CD4-positive, alpha-beta T cell treated with Interleukin-17A for 4 hours (primary cell): ENCODE results near the gene CSAG3.
"Not testable (repeated sequence)": the region's sequence is repeated elsewhere in the genome, so short reads cannot be mapped to it uniquely, and the experiment has no call there.

Experiments
- DNase-seq: peaks from one replicate; pipeline ENCODE4 v3.0.0-alpha.2; 2020; ENCODE audit warnings: mixed read lengths

CSAG3 gene

GRCh38 chrX:152758918-152759317 lies at the start of gene CSAG3:
Gene CSAG3, plus strand, starts transcription at chrX:152759218.
- not testable (repeated sequence) for DNase-seq

GRCh38 chrX:152713195-152713594 lies 45.8 kb upstream of the CSAG3 start:
- not testable (repeated sequence) for DNase-seq

GRCh38 chrX:152713815-152714787 lies 44.9 kb upstream of the CSAG3 start, which contains the start of gene MAGEA2B:
Gene MAGEA2B, plus strand, starts transcription at chrX:152714628. Its CDS starts 2,479 bp downstream, at chrX:152717107.
- not testable (repeated sequence) for DNase-seq

- DNase-seq: no peak
Measured at GRCh38 chrX:152725409-152725808, 33.6 kb upstream of the CSAG3 start.

GRCh38 chrX:152733261-152733975 lies 25.6 kb upstream of the CSAG3 start, which contains the start of the genes CSAG1 and MAGEA12:
Gene CSAG1, minus strand, starts transcription at chrX:152733721. Its CDS starts 1,261 bp downstream, at chrX:152732460.
Gene MAGEA12, plus strand, starts transcription at chrX:152733757. Its CDS starts 2,405 bp downstream, at chrX:152736162.
- DNase-seq: no peak

- DNase-seq: not testable (repeated sequence)
Measured at GRCh38 chrX:152734143-152734858, 24.7 kb upstream of the CSAG3 start.

- DNase-seq: no peak
Measured at GRCh38 chrX:152735101-152735500, 23.9 kb upstream of the CSAG3 start.

- no peak for DNase-seq
Measured at GRCh38 chrX:152735860-152736511, 23.0 kb upstream of the CSAG3 start.

- DNase-seq: not testable (repeated sequence)
Measured at GRCh38 chrX:152736528-152736927, 22.5 kb upstream of the CSAG3 start.

GRCh38 chrX:152738560-152738959 lies 20.5 kb upstream of the CSAG3 start:
- DNase-seq: no peak

GRCh38 chrX:152753686-152754650 lies 5.0 kb upstream of the CSAG3 start, which contains the start of gene MAGEA2:
Gene MAGEA2, minus strand, starts transcription at chrX:152753842. Its CDS starts 2,479 bp downstream, at chrX:152751363.
- not testable (repeated sequence) for DNase-seq

- not testable (repeated sequence) for DNase-seq
Measured at GRCh38 chrX:152754871-152755270, 4.1 kb upstream of the CSAG3 start.

GRCh38 chrX:152759544-152759943 lies 526 bp downstream of the CSAG3 start:
- not testable (repeated sequence) for DNase-seq

GRCh38 chrX:152761582-152761981 lies 2.6 kb downstream of the CSAG3 start:
- not testable (repeated sequence) for DNase-seq

GRCh38 chrX:152766562-152766961 lies 7.5 kb downstream of the CSAG3 start:
- DNase-seq: not testable (repeated sequence)

- not testable (repeated sequence) for DNase-seq
Measured at GRCh38 chrX:152769549-152770289, 10.7 kb downstream of the CSAG3 start, which contains the start of gene MAGEA6. Gene MAGEA6, minus strand, starts transcription at chrX:152769689. Its CDS starts 2,039 bp downstream, at chrX:152767650.

GRCh38 chrX:152787062-152787461 lies 28.0 kb downstream of the CSAG3 start:
- not testable (repeated sequence) for DNase-seq

GRCh38 chrX:152798945-152799344 lies 39.9 kb downstream of the CSAG3 start:
- DNase-seq: no peak

- DNase-seq: no peak
Measured at GRCh38 chrX:152806035-152806434, 47.0 kb downstream of the CSAG3 start.
